Endothelial cell of umbilical vein (primary cell): Measurements from ENCODE around the gene ZNF438. TPM values are rescaled to one million over a fixed set of nuclear protein-coding genes. Genes with fewer than 3 reads are reported as not detected.

Experiments used
- BruUV-seq: library from RNA; stranded (reverse); fragments of 400-500 nt; replicated peaks from 2 replicates; lab custom pipeline; 2021; lab: Mats Ljungman, UMichigan
- CTCF ChIA-PET: fragments of 300-600, 350-600 bp; sonication (Branson Sonifier 250); formaldehyde crosslinking; loops from one replicate; lab custom pipeline; 2021; ENCODE audit warnings: antibody characterized with exemption, inconsistent platforms; lab: Charles Lee
- POLR2A ChIA-PET: fragments of 300-600, 350-600 bp; sonication (Branson Sonifier 250); formaldehyde crosslinking; loops from one replicate; lab custom pipeline; 2021; ENCODE audit warnings: antibody characterized with exemption, inconsistent platforms; lab: Charles Lee
- DNase-seq: peaks from one replicate; pipeline ENCODE4 v3.0.0-alpha.2; 2011; ENCODE audit warnings: low read depth, low spot score
- FAIRE-seq: peaks from 2 replicates; lab custom pipeline; 2011; peaks lifted over from hg19 to GRCh38; lab: Jason Lieb, UNC
- H2AFZ ChIP-seq: 2 replicates; pipeline ENCODE4 v1.6.0; 2012; ENCODE audit warnings: low read depth, low read length, control low read depth, inconsistent platforms
- H3K27ac ChIP-seq: 2 replicates; pipeline ENCODE4 v1.5.1; 2011; ENCODE audit warnings: low read depth, mild to moderate bottlenecking, control low read depth, low read length, moderate library complexity; ENCODE audit not compliant: insufficient read depth
- H3K27me3 ChIP-seq, 2 experiments: 2 replicates each; pipeline versions ENCODE4 v1.6.0 to v1.6.1; 2011; ENCODE audit warnings: low read length in 2 of 2, mixed read lengths in 1 of 2; ENCODE audit not compliant: control insufficient read depth in 2 of 2, insufficient read depth in 2 of 2
- H3K36me3 ChIP-seq, 2 experiments: 2 replicates in 1 of 2; 3 replicates in 1 of 2; pipeline ENCODE4 v1.5.1; 2011; ENCODE audit warnings: low read length in 2 of 2, mild to moderate bottlenecking in 1 of 2, moderate library complexity in 1 of 2; ENCODE audit not compliant: control insufficient read depth in 2 of 2, insufficient read depth in 2 of 2; ENCODE audit errors: extremely low read depth in 1 of 2
- H3K4me1 ChIP-seq: 3 replicates; pipeline ENCODE4 v1.5.1; 2011; ENCODE audit warnings: mild to moderate bottlenecking, low read length; ENCODE audit not compliant: control insufficient read depth, insufficient read depth; ENCODE audit errors: extremely low read depth
- H3K4me2 ChIP-seq: 2 replicates; pipeline ENCODE4 v1.6.1; 2011; ENCODE audit warnings: low read length, control low read depth, mixed read lengths; ENCODE audit not compliant: insufficient read depth
- H3K4me3 ChIP-seq, 3 experiments: fragments of 200-600 bp in 1 of 3; sonication (generic), shearing (Covaris generic) in 1 of 3; replicated peaks in 1 of 3; 2 replicates each; pipeline ENCODE4 v1.5.1; 2011 to 2016; ENCODE audit warnings: control low read depth in 3 of 3, low read length in 3 of 3, mild to moderate bottlenecking in 2 of 3, inconsistent platforms in 1 of 3, low read depth in 1 of 3, moderate library complexity in 1 of 3; ENCODE audit not compliant: insufficient read depth in 1 of 3
- H3K79me2 ChIP-seq: 2 replicates; pipeline ENCODE4 v1.6.0; 2012; ENCODE audit warnings: low read length, inconsistent platforms; ENCODE audit not compliant: control insufficient read depth, insufficient read depth
- H3K9ac ChIP-seq: replicated peaks from 2 replicates; pipeline ENCODE3; 2011; ENCODE audit warnings: low read length, control low read depth; ENCODE audit not compliant: insufficient read depth; ENCODE audit errors: extremely low read depth
- H3K9me1 ChIP-seq: replicated peaks from 3 replicates; pipeline ENCODE4 v1.6.0; 2011; ENCODE audit warnings: mild to moderate bottlenecking, low read length; ENCODE audit not compliant: control insufficient read depth, insufficient read depth; ENCODE audit errors: extremely low read depth
- H3K9me3 ChIP-seq: replicated peaks from 2 replicates; pipeline ENCODE4 v1.5.1; 2012; ENCODE audit warnings: low read length, inconsistent platforms; ENCODE audit not compliant: control insufficient read depth, insufficient read depth
- H4K20me1 ChIP-seq: replicated peaks from 2 replicates; pipeline ENCODE3; 2011; ENCODE audit warnings: mild to moderate bottlenecking, low read length; ENCODE audit not compliant: control insufficient read depth, insufficient read depth; ENCODE audit errors: extremely low read depth
- EZH2 ChIP-seq: IDR thresholded peaks from 2 replicates; pipeline ENCODE4 v1.6.1; 2012; ENCODE audit warnings: borderline replicate concordance, low read depth, mild to moderate bottlenecking, moderate library complexity, low read length, inconsistent platforms; ENCODE audit not compliant: severe bottlenecking
- FOS ChIP-seq: IDR thresholded peaks from 2 replicates; pipeline ENCODE4 v1.6.1; 2011; ENCODE audit warnings: mild to moderate bottlenecking, low read length, moderate library complexity, borderline replicate concordance; ENCODE audit not compliant: insufficient read depth
- JUN ChIP-seq: IDR thresholded peaks from 2 replicates; pipeline ENCODE4 v1.6.1; 2011; ENCODE audit warnings: borderline replicate concordance, low read depth; ENCODE audit not compliant: insufficient read length, insufficient read depth
- MAX ChIP-seq: IDR thresholded peaks from 2 replicates; pipeline ENCODE4 v1.6.1; 2011; ENCODE audit not compliant: insufficient read depth, insufficient read length
- MYC ChIP-seq: IDR thresholded peaks from one replicate; pipeline ENCODE4 v1.6.1; 2011; ENCODE audit warnings: mild to moderate bottlenecking, low read depth, low read length
- dilution Hi-C: fragments of 300-500 bp; cut with MboI; formaldehyde crosslinking; loops from one replicate; pipeline ENCODE4 v1.15.0; 2019; ENCODE audit warnings: low sequenced_read_pairs; ENCODE audit not compliant: extremely low pct_ligation_motif_present
- intact Hi-C: fragments of 100-400 bp; cut with micrococcal nuclease; formaldehyde crosslinking; loops from one replicate; pipeline ENCODE4 v1.10.0; 2022
- polyA plus RNA-seq, 4 experiments: library from polyadenylated mRNA; depleted of rRNA in 3 of 4; stranded (reverse) in 3 of 4; unstranded in 1 of 4; fragments of >200 nt; gene quantifications; 2 replicates each; pipeline versions ENCODE4 v1.2.1 to v1.2.3, GENCODE V29; 2011 to 2012; ENCODE audit warnings: missing spikeins in 1 of 4
- total RNA-seq: library from RNA; stranded (reverse); gene quantifications from 2 replicates; pipeline ENCODE4 v1.2.3, GENCODE V29; 2021
- TF ChIP-seq, protein P1 (sequence below), 2 donors: IDR thresholded peaks; 1 replicate in 1 of 2; 2 replicates in 1 of 2; pipeline ENCODE4 v1.5.1; 2011; ENCODE audit warnings: low read length in 2 of 2, mild to moderate bottlenecking in 2 of 2, moderate library complexity in 2 of 2, control low read depth in 1 of 2, inconsistent platforms in 1 of 2, low read depth in 1 of 2; ENCODE audit not compliant: insufficient read depth in 1 of 2; ENCODE audit errors: extremely low read depth in 1 of 2

The ZNF438 gene
- total and polyA plus RNA-seq, 2 donors (not counting 3 experiments of a cell fraction or from before 2014, with no cell fraction given), result 7.2 to 15.1 TPM

DNA sequence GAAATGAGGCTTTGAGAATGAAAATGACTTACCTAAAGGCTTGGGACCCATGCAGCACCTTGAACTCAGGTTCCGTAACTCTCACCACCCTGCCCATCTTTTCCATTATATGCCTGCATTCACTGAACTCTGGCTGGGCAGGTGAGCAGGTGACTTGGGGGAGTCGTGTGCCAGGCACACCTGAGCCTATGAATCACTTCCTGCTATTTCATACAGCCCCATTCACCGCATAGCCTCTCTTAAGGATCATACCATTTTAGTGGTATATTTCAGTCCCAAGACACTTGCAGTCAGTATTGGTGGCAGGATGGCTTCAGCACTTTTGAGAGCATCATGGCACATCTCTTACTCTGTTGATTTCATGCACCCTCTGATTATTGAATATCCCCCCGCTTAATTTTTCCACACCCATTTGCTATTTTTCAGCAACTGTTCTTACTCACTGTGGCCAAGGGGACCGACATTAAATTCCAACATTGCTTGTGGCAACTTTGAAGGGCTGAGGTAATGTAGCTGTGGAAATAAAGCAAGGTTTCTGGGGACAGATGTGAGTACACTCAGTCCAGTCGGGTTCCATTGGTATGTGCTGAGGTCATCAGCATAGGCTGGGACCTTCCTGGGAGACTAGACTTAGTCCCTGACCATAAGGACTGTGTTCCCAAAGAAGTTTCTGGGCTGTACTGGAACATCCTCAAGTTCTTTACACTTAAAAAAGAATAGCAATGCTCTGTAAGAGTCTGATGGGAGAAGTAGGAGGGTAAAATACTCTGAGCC lies 39.8 kb upstream of the ZNF438 start:
- H3K27ac ChIP-seq, result no peak overlapping the region
- no peaks in the 10 kb centered on the region for H3K79me2 ChIP-seq
- no TSS peak for BruUV-seq
- H3K9me3 ChIP-seq, result no peaks in the 10 kb centered on the region
- no peak overlapping the region for H2AFZ ChIP-seq
- H3K9ac ChIP-seq, result no peak overlapping the region
- ChIA-PET POLR2A (no interaction called here), CTCF (no interaction called here)
- no peak overlapping the region for H3K4me2 ChIP-seq
- peaks cover 27% of the 10 kb centered on the region for H3K4me1 ChIP-seq
- dilution Hi-C loops (no loop called here), intact Hi-C loops (no loop called here)
- H4K20me1 ChIP-seq, result no peaks in the 10 kb centered on the region
- DNase-seq (no peak), FAIRE-seq (no peak)
- H3K4me3 ChIP-seq, result no peak overlapping the region
- no peaks in the 10 kb centered on the region for H3K9me1 ChIP-seq
- TF ChIP-seq JUN (no peak), MYC (no peak), FOS (no peak), EZH2 (no peak), MAX (no peak)
- TF ChIP-seq, protein P1, sequence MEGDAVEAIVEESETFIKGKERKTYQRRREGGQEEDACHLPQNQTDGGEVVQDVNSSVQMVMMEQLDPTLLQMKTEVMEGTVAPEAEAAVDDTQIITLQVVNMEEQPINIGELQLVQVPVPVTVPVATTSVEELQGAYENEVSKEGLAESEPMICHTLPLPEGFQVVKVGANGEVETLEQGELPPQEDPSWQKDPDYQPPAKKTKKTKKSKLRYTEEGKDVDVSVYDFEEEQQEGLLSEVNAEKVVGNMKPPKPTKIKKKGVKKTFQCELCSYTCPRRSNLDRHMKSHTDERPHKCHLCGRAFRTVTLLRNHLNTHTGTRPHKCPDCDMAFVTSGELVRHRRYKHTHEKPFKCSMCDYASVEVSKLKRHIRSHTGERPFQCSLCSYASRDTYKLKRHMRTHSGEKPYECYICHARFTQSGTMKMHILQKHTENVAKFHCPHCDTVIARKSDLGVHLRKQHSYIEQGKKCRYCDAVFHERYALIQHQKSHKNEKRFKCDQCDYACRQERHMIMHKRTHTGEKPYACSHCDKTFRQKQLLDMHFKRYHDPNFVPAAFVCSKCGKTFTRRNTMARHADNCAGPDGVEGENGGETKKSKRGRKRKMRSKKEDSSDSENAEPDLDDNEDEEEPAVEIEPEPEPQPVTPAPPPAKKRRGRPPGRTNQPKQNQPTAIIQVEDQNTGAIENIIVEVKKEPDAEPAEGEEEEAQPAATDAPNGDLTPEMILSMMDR (IDR thresholded peaks at IDR 0.05; ENCODE audit: extremely low read depth in 1 of 2, insufficient read depth in 1 of 2, low read depth in 1 of 2, low read length in 2 of 2), result no peak
- H3K36me3 ChIP-seq, result no peaks in the 10 kb centered on the region
- H3K27me3 ChIP-seq, result no peaks in the 10 kb centered on the region
